Measurements from ENCODE around the gene ARHGAP24.

ARHGAP24 gene

DNA sequence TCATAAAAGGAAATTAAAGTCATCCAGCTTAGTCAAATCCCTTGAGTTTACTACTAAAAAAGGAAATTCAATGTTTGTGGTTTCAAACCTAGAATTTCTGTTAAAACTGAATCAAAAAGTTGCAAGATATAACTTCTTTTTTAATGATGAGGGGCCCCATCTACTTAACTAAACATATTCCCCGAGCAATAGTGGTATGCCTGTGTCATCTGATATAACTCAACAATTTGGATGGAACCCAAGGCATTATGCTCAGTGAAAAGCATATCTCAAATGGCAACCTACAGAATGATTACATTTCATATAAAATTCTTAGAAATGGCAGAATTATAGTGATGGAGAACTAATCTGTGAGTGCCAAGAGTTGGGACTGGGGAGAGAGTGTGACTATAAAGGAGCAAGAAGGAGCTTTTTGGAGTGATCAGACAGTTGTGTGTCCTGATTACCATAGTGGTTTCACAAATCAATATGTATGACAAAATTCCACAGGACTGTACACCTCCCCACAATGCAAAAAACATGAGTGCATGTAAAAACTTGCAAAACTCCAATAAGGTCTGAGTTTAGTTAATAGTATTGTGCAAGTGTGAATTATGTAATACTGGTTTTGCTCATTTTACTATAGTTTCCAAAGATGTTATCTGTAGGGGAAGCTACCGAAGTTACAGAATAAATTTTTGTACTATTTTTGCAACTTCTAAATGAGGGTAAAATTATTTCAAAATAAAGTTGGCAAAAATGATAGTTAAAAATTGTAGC lies 323.2 kb downstream of the ARHGAP24 start:
- Histone ChIP-seq H3K9me3 (ENCODE audit: insufficient read depth, low read length) (no peaks in the 10 kb centered on the region), H3K9me2 (replicated peaks; ENCODE audit: insufficient read depth, low read length) (no peaks in the 10 kb centered on the region), H2AFZ (ENCODE audit: low read depth, low read length, severe bottlenecking) (no peak overlapping the region), H3K4me3 (ENCODE audit: insufficient read depth, low read length, poor library complexity, severe bottlenecking) (no peak overlapping the region), H3K9ac (ENCODE audit: low read length) (no peak overlapping the region), H3K4me2 (ENCODE audit: low read depth, low read length, poor library complexity, severe bottlenecking) (no peak overlapping the region), H3K36me3 (ENCODE audit: low read length) (no peaks in the 10 kb centered on the region), H3F3A (ENCODE audit: insufficient read depth) (no peaks in the 10 kb centered on the region), H4K20me1 (ENCODE audit: low read depth, low read length) (no peaks in the 10 kb centered on the region), H3K27ac (ENCODE audit: low read depth, low read length) (no peak overlapping the region), H3K79me2 (ENCODE audit: insufficient read depth, low read length) (no peaks in the 10 kb centered on the region; the same call in 1 of the 2 replicates), H3K27me3 (ENCODE audit: low read length) (no peaks in the 10 kb centered on the region)
- no peak for TF ChIP-seq EZH2phosphoT487 (conservative IDR thresholded peaks at IDR 0.05; ENCODE audit: low read length)
- TF ChIP-seq, protein P1, sequence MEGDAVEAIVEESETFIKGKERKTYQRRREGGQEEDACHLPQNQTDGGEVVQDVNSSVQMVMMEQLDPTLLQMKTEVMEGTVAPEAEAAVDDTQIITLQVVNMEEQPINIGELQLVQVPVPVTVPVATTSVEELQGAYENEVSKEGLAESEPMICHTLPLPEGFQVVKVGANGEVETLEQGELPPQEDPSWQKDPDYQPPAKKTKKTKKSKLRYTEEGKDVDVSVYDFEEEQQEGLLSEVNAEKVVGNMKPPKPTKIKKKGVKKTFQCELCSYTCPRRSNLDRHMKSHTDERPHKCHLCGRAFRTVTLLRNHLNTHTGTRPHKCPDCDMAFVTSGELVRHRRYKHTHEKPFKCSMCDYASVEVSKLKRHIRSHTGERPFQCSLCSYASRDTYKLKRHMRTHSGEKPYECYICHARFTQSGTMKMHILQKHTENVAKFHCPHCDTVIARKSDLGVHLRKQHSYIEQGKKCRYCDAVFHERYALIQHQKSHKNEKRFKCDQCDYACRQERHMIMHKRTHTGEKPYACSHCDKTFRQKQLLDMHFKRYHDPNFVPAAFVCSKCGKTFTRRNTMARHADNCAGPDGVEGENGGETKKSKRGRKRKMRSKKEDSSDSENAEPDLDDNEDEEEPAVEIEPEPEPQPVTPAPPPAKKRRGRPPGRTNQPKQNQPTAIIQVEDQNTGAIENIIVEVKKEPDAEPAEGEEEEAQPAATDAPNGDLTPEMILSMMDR (IDR thresholded peaks at IDR 0.05; ENCODE audit: insufficient read depth, low read length, poor library complexity, severe bottlenecking), result no peak

DNA sequence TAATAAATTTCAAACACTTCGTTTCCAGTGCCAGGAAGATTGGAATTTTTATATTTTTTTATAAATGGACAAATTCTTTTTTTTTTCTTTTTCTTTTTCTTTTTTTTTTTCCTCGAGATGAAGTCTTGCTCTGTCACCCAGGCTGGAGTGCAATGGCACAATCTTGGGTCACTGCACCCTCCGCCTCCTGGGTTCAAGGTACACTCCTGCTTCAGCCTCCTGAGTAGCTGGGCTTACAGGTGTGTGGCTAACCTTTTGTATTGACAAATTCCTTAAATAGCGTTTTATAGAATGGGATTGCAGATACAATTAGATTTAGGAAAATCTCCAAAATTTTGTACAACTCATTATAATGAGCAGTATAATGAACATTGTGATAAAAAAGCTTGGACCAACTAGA lies 328.9 kb downstream of the ARHGAP24 start:
- Histone ChIP-seq H2AFZ (ENCODE audit: low read depth, low read length, severe bottlenecking) (no peak overlapping the region), H3K9me2 (replicated peaks; ENCODE audit: insufficient read depth, low read length) (no peaks in the 10 kb centered on the region), H3K9me3 (ENCODE audit: insufficient read depth, low read length) (no peaks in the 10 kb centered on the region), H3K4me2 (ENCODE audit: low read depth, low read length, poor library complexity, severe bottlenecking) (no peak overlapping the region), H4K20me1 (ENCODE audit: low read depth, low read length) (no peaks in the 10 kb centered on the region), H3K9ac (ENCODE audit: low read length) (no peak overlapping the region), H3F3A (ENCODE audit: insufficient read depth) (no peaks in the 10 kb centered on the region), H3K36me3 (ENCODE audit: low read length) (no peaks in the 10 kb centered on the region), H3K27ac (ENCODE audit: low read depth, low read length) (no peak overlapping the region), H3K4me3 (ENCODE audit: insufficient read depth, low read length, poor library complexity, severe bottlenecking) (no peak overlapping the region), H3K27me3 (ENCODE audit: low read length) (no peaks in the 10 kb centered on the region), H3K79me2 (ENCODE audit: insufficient read depth, low read length) (no peaks in the 10 kb centered on the region)
- TF ChIP-seq, protein P1 (IDR thresholded peaks at IDR 0.05; ENCODE audit: insufficient read depth, low read length, poor library complexity, severe bottlenecking), result no peak
- TF ChIP-seq EZH2phosphoT487 (conservative IDR thresholded peaks at IDR 0.05; ENCODE audit: low read length), result no peak

DNA sequence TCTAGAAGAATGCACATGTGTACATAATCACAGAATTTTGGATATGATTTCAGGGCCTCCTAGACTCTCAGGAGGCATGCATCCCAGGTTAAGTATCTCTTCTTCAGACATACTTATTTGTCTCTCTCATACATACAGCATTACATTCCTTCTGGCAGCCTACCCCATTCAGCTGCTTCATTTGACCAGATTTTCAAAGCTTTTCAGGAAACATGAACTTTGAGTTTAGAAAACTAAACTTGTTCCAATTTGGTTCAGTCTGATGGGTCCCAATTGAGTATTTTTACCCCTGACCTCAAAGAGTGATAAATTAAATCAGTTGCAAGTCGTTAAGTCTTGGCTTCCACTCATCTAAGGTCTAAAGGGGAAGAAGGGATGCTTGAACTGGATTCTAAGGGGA lies 330.9 kb downstream of the ARHGAP24 start:
- Histone ChIP-seq H3K9ac (ENCODE audit: low read length) (no peak overlapping the region), H3K79me2 (ENCODE audit: insufficient read depth, low read length) (no peaks in the 10 kb centered on the region), H3K9me3 (ENCODE audit: insufficient read depth, low read length) (no peaks in the 10 kb centered on the region), H3K27ac (ENCODE audit: low read depth, low read length) (no peak overlapping the region), H3F3A (ENCODE audit: insufficient read depth) (no peaks in the 10 kb centered on the region), H3K4me2 (ENCODE audit: low read depth, low read length, poor library complexity, severe bottlenecking) (no peak overlapping the region), H3K27me3 (ENCODE audit: low read length) (no peaks in the 10 kb centered on the region), H3K36me3 (ENCODE audit: low read length) (no peaks in the 10 kb centered on the region), H4K20me1 (ENCODE audit: low read depth, low read length) (no peaks in the 10 kb centered on the region), H3K9me2 (replicated peaks; ENCODE audit: insufficient read depth, low read length) (no peaks in the 10 kb centered on the region), H3K4me3 (ENCODE audit: insufficient read depth, low read length, poor library complexity, severe bottlenecking) (no peak overlapping the region), H2AFZ (ENCODE audit: low read depth, low read length, severe bottlenecking) (no peak overlapping the region)
- TF ChIP-seq, protein P1 (IDR thresholded peaks at IDR 0.05; ENCODE audit: insufficient read depth, low read length, poor library complexity, severe bottlenecking), result no peak
- TF ChIP-seq EZH2phosphoT487 (conservative IDR thresholded peaks at IDR 0.05; ENCODE audit: low read length), result no peak
